SK-N-DZ (cell line): Measurements from ENCODE around the gene CPSF3.
A peak's percentile ranks its signal among the peaks of the same experiment; 100 is the strongest.

Source experiments
- DNase-seq: peaks from one replicate; pipeline ENCODE4 v3.0.0-alpha.2; 2015; ENCODE audit warnings: low spot score

The CPSF3 gene

GRCh38 chr2:9417725-9418124 is 5.7 kb upstream of the CPSF3 start:
- no peak for DNase-seq

- no peak for DNase-seq
Measured at GRCh38 chr2:9418746-9419145, 4.7 kb upstream of the CPSF3 start.

GRCh38 chr2:9419541-9419940 is 3.9 kb upstream of the CPSF3 start:
- DNase-seq = no peak

GRCh38 chr2:9420495-9420894 is 3.0 kb upstream of the CPSF3 start:
- no peak for DNase-seq

GRCh38 chr2:9422321-9423099 is 944 bp upstream of the CPSF3 start:
- peak; percentile 49 for DNase-seq

- no peak for DNase-seq
Measured at GRCh38 chr2:9423922-9424272, 443 bp downstream of the CPSF3 start.

- DNase-seq = no peak
Measured at GRCh38 chr2:9424447-9425164, 1.2 kb downstream of the CPSF3 start.

- no peak for DNase-seq
Measured at GRCh38 chr2:9428965-9429577, 5.6 kb downstream of the CPSF3 start.

GRCh38 chr2:9430316-9431293 is 7.2 kb downstream of the CPSF3 start:
- DNase-seq = no peak

GRCh38 chr2:9434489-9434888 is 11.0 kb downstream of the CPSF3 start:
- DNase-seq = no peak

- no peak for DNase-seq
Measured at GRCh38 chr2:9439536-9439935, 16.1 kb downstream of the CPSF3 start.

- DNase-seq = no peak
Measured at GRCh38 chr2:9440058-9440727, 16.7 kb downstream of the CPSF3 start.

GRCh38 chr2:9441556-9441955 is 18.1 kb downstream of the CPSF3 start:
- DNase-seq = no peak

- DNase-seq = no peak
Measured at GRCh38 chr2:9443526-9443925, 20.1 kb downstream of the CPSF3 start.

- no peak for DNase-seq
Measured at GRCh38 chr2:9445089-9445488, 21.6 kb downstream of the CPSF3 start.

- no peak for DNase-seq
Measured at GRCh38 chr2:9451231-9451630, 27.8 kb downstream of the CPSF3 start.

- no peak for DNase-seq
Measured at GRCh38 chr2:9460441-9461017, 37.1 kb downstream of the CPSF3 start.

GRCh38 chr2:9461079-9461478 is 37.6 kb downstream of the CPSF3 start:
- DNase-seq = no peak

- DNase-seq = no peak
Measured at GRCh38 chr2:9462313-9462712, 38.9 kb downstream of the CPSF3 start.

GRCh38 chr2:9462886-9463697 is 39.6 kb downstream of the CPSF3 start:
- no peak for DNase-seq
